Epithelial cell of esophagus (primary cell): Measurements from ENCODE around the gene C17orf107.

Experiments
- DNase-seq: peaks from one replicate; pipeline ENCODE4 v3.0.0; 2010; ENCODE audit warnings: low read depth
- H3K4me3 ChIP-seq: 2 replicates; pipeline ENCODE4 v1.5.1; 2011; ENCODE audit warnings: mild to moderate bottlenecking, low read length, control low read depth
- CTCF ChIP-seq: IDR thresholded peaks from 2 replicates; pipeline ENCODE4 v1.5.1; 2011; ENCODE audit warnings: low read depth, mild to moderate bottlenecking, low read length, control low read depth, inconsistent platforms; ENCODE audit not compliant: insufficient read depth; ENCODE audit errors: missing control alignments

The C17orf107 gene

GRCh38 chr17:4891411-4892410, 7.6 kb upstream of the C17orf107 start:
- no peak for DNase-seq
- no peak for TF ChIP-seq CTCF

GRCh38 chr17:4892499-4893221, 6.7 kb upstream of the C17orf107 start:
- no peak for DNase-seq
- TF ChIP-seq CTCF = no peak
- H3K4me3 ChIP-seq = no peak overlapping the region

More at GRCh38 chr17:4891411-4892410, 7.6 kb upstream of the C17orf107 start:
- H3K4me3 ChIP-seq = no peak overlapping the region

- H3K4me3 ChIP-seq = no peak overlapping the region
- TF ChIP-seq CTCF = no peak
- DNase-seq = no peak
These were observed 6.1 kb upstream of the C17orf107 start for GRCh38 chr17:4893272-4893671.

- DNase-seq = no peak
- no peak for TF ChIP-seq CTCF
- no peak overlapping the region for H3K4me3 ChIP-seq
These were observed 5.4 kb upstream of the C17orf107 start for GRCh38 chr17:4893721-4894560.

GRCh38 chr17:4895121-4895520, 4.2 kb upstream of the C17orf107 start:
- TF ChIP-seq CTCF = no peak
- no peak overlapping the region for H3K4me3 ChIP-seq
- no peak for DNase-seq

GRCh38 chr17:4895657-4896331, 3.5 kb upstream of the C17orf107 start:
- peak; percentile 6 for TF ChIP-seq CTCF
- DNase-seq = no peak
- H3K4me3 ChIP-seq = no peak overlapping the region
